Posterior vena cava (tissue), 2 donors: ENCODE data around the gene SOBP. TPM values are rescaled to one million over a fixed set of nuclear protein-coding genes. Genes with fewer than 3 reads are reported as not detected.

ENCODE experiments used
- DNase-seq: peaks from one replicate; pipeline ENCODE4 v3.0.0-alpha.2; 2020; ENCODE audit warnings: low spot score
- intact Hi-C, 2 donors: fragments of 100-400 bp; cut with DNase I; formaldehyde crosslinking; loops; one replicate each; pipeline versions ENCODE4 v1.14.1 to v1.14.2; 2022 to 2023
- total RNA-seq, 2 donors: library from RNA; stranded (reverse); fragmentation: NEBNext Ultra II Directional; extraction: Animal tissue kit (Norgen Biotek cat#: 25700); gene quantifications; one replicate each; pipeline ENCODE4 v1.2.1, GENCODE V29; 2021
- donor health status: DM: yes; HTN: yes; CAD: no.
- donor health status: DM: yes; HTN: yes; CAD: no.

Gene SOBP
- total RNA-seq, 2 donors from 2014 or later, result 18.7 to 20.0 TPM

GRCh38 chr6:107571354-107571753 is 81.4 kb downstream of the SOBP start:
- DNase-seq, result no peak
- intact Hi-C loops, result loop anchor here in 1 of 2 donors (10.0 kb wide), 1 partner anchor 343 kb away; no protein-coding TSS in a partner anchor

GRCh38 chr6:107572886-107573285 is 83.0 kb downstream of the SOBP start:
- intact Hi-C loops, result loop anchor here in 1 of 2 donors (10.0 kb wide), 1 partner anchor 342 kb away; no protein-coding TSS in a partner anchor
- DNase-seq, result no peak

DNA sequence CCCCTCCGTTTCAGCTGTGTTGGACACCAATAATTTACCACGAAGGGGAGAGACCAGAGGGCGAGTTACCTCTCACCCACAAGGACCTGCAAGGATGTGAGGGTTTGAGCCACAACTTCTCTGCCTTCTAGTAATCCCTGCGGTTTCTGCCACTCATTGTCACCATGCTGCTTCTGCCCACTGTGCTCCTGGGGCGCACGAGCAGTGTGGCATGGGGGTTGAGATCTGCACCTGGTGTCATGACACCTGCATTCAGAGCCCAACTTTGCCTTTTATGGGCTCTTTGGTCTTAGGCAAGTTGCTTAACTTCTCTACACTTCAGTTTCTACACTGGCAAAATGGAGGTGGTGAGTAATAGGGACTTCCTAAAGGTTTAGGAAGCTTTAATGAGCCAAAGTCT is 84.9 kb downstream of the SOBP start:
- no peak for DNase-seq
- intact Hi-C loops, result loop anchor here in 1 of 2 donors (10.0 kb wide), 1 partner anchor 340 kb away; no protein-coding TSS in a partner anchor

DNA sequence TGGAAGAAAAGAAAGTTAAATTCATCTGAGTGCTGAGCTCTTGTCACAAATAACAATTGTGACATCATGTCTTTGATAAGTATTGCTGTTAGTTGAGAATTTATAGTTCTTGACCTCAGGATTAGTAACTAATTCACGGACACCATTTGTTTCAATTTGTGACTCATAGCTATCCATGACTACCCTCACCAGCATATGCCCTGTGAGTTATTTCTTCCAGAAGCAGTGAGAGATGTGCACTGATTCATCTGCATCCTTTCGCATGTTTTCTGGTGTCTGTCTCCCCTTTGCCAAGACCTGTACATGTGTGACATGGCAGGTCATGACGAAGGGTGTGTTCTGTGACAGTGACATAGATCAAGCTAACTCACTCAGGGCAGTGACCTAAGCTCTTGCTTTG is 86.9 kb downstream of the SOBP start:
- intact Hi-C loops, result loop anchor here in 1 of 2 donors (10.0 kb wide), 1 partner anchor 338 kb away; no protein-coding TSS in a partner anchor
- DNase-seq, result no peak

GRCh38 chr6:107578642-107579341 is 88.9 kb downstream of the SOBP start:
- no peak for DNase-seq
- intact Hi-C loops, result loop anchor here in 1 of 2 donors (10.0 kb wide), 1 partner anchor 336 kb away; no protein-coding TSS in a partner anchor

- no peak for DNase-seq
- intact Hi-C loops, result loop anchor here in 1 of 2 donors (10.0 kb wide), 1 partner anchor 335 kb away; no protein-coding TSS in a partner anchor
Observed at GRCh38 chr6:107579456-107580056, 89.6 kb downstream of the SOBP start.

GRCh38 chr6:107582086-107582485 is 92.2 kb downstream of the SOBP start:
- intact Hi-C loops, result no loop called here
- no peak for DNase-seq

- intact Hi-C loops, result no loop called here
- no peak for DNase-seq
Observed at GRCh38 chr6:107584726-107585125, 94.8 kb downstream of the SOBP start.

DNA sequence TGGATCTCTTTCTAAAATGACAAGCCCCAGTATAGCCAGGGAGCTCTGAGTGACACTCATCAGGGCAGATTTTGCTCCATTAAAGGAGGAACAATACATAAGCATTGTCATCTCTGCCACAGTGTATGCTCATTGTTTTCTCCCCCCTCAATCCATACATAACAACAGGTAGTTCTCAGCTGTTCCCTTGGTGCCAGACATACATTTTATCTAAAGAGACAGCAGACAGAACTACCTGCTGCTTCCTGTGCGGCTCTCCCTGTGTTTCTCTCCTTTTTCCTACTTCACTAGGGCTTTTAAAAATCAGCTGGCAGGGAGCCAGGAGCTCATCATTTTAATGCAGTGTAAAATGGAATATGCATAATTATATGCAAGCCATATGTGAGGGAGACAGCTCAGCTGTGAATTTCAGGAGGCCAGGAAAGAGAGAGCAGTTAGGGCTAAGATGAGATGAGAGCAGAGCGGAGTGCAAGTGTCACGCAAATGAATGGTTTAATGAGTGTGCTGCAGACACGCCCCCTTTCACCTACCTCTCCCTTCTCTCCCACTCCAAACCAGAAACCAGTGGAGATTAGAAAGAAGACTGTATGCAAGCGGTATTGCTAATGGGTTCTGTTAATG is 96.0 kb downstream of the SOBP start:
- intact Hi-C loops, result no loop called here
- DNase-seq, result no peak

DNA sequence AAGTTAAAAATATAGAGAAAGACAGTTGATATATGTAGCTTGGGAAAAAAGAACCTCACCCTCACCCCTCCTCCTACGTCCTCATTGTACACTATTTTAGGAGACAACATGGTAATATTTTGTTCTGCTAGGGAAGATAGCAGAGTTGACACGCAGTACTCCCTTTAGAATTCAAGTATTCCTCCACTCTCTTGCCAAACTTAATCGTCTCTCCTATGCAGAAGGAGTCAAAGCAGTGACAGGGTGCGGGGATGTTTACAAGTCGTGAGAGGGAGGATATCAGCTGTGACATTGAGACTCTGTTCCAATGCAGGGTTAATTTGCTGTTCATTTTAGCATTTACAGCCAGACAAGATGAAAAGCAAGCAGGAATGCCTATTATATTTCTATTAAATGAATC is 97.5 kb downstream of the SOBP start:
- intact Hi-C loops, result no loop called here
- no peak for DNase-seq

- no peak for DNase-seq
- intact Hi-C loops, result no loop called here
Observed at GRCh38 chr6:107589199-107589598, 99.3 kb downstream of the SOBP start.

- DNase-seq, result no peak
Observed at GRCh38 chr6:107589934-107590333, 100.0 kb downstream of the SOBP start.

GRCh38 chr6:107590378-107590777 is 100.5 kb downstream of the SOBP start:
- intact Hi-C loops, result loop anchor here in 1 of 2 donors (10.0 kb wide), 1 partner anchor 106 kb away; no protein-coding TSS in a partner anchor
- no peak for DNase-seq

More at GRCh38 chr6:107589934-107590333, 100.0 kb downstream of the SOBP start:
- intact Hi-C loops, result loop anchor here in 1 of 2 donors (10.0 kb wide), 1 partner anchor 105 kb away; no protein-coding TSS in a partner anchor

DNA sequence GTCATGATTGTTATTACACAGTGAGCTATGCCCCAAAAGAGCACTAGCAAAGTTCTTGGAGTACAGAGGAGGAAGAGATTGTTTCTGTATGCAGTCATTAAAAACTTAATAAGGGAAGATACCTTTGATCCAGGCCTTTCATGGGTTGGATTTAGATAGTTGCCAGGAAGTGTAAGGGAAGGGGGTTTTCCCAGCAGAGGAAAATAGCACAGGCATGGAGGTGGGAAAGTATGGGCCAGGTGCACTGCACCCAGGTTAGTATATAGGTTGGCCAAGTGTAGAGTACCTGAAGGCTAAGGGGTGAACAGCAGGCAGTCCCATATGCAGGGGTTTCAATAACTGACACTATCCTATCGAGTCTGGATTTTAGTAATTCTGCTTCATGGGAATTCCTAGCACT is 101.4 kb downstream of the SOBP start:
- no peak for DNase-seq
- intact Hi-C loops, result loop anchor here in 1 of 2 donors (10.0 kb wide), 1 partner anchor 107 kb away; no protein-coding TSS in a partner anchor

DNA sequence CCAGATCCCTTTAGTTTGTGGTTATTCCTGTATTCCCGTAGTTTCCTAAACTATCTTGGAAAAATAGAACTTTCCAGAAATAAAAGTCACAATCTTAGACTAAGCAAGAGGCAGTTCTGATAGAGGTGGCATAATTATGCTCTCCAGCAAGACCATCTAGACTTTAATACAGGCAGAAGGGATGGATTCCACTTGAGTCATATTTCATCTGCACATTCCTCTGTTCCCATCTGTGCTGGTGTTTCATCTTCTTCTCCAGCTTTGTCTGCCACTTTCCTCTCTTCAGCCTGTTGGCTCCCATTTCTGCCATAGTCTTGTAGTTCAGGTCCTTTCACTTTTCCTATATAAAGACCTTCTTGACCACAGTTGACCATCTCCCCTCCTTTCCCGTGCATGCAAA is 102.9 kb downstream of the SOBP start:
- no peak for DNase-seq
- intact Hi-C loops, result loop anchor here in 1 of 2 donors (10.0 kb wide), 1 partner anchor 108 kb away; no protein-coding TSS in a partner anchor

GRCh38 chr6:107594736-107595135 is 104.8 kb downstream of the SOBP start:
- DNase-seq, result no peak
- intact Hi-C loops, result loop anchor here in 1 of 2 donors (10.0 kb wide), 1 partner anchor 110 kb away; no protein-coding TSS in a partner anchor

DNA sequence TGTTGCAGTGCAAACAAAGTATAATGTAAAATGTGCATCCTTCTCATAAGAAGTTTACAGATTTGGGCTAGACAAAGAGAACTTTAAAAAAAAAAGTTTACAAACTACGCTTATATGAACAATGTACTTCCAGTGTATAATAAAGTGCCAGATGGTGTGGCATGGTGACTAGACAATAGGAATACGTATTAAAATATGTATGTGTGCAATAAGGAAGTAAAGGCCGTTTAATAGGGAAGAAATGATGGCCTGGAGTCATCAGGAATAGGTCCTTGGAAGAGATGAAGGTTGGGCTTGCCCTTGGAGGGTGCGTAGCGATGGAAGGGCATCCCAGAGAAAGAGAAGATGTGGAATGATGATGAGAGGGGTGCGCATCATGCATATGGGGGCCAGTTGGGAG is 108.2 kb downstream of the SOBP start:
- DNase-seq, result no peak
- intact Hi-C loops, result loop anchor here in 1 of 2 donors (10.0 kb wide), 1 partner anchor 113 kb away; no protein-coding TSS in a partner anchor

DNA sequence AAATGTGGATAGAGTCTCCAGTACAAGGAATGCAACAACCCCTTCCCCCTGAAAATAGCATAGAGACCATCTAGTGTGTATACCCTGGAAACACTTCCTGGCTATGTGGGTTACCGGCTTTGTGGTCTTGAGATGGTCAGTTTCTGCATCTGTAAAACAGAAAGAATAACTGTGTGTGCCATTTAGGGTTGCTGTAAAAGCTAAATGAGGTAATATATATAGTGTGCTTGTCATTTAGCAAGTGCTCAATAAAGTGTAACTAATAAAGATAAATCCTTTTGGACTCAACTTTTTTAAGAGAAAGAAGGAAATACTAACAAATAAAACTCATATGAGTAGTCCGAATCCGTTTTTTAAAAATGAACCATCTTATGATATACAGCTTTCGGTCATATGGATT is 109.1 kb downstream of the SOBP start:
- no peak for DNase-seq
- intact Hi-C loops, result loop anchor here in 1 of 2 donors (10.0 kb wide), 1 partner anchor 114 kb away; no protein-coding TSS in a partner anchor

DNA sequence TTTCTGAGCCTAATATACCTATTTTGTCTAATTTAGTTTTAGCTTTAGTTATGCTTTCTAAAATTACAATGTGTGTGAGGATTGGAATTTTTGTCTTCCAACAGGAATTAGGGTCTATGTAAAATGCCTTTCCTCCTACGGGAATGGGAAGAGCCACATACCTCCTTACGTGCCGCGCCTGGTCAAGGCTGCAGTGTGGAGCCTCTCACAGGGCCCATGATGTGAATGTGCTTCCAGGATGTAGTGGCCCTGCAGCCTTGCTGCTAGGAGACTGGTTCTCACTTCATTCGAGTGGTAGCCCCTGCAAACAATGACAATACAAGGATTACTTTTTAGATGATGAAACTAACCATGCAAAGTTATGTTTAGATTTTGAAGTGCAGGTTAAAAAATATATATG is 110.2 kb downstream of the SOBP start:
- no peak for DNase-seq
- intact Hi-C loops, result no loop called here

GRCh38 chr6:107600936-107601335 is 111.0 kb downstream of the SOBP start:
- no peak for DNase-seq
- intact Hi-C loops, result no loop called here
